Endothelial cell of umbilical vein (primary cell): Measurements from ENCODE around the gene ADIRF. TPM values are rescaled to one million over a fixed set of nuclear protein-coding genes. Genes with fewer than 3 reads are reported as not detected.

Experiments used
- BruUV-seq: library from RNA; stranded (reverse); fragments of 400-500 nt; replicated peaks from 2 replicates; lab custom pipeline; 2021; lab: Mats Ljungman, UMichigan
- CTCF ChIA-PET: fragments of 300-600, 350-600 bp; sonication (Branson Sonifier 250); formaldehyde crosslinking; loops from one replicate; lab custom pipeline; 2021; ENCODE audit warnings: antibody characterized with exemption, inconsistent platforms; lab: Charles Lee
- POLR2A ChIA-PET: fragments of 300-600, 350-600 bp; sonication (Branson Sonifier 250); formaldehyde crosslinking; loops from one replicate; lab custom pipeline; 2021; ENCODE audit warnings: antibody characterized with exemption, inconsistent platforms; lab: Charles Lee
- DNase-seq: peaks from one replicate; pipeline ENCODE4 v3.0.0-alpha.2; 2011; ENCODE audit warnings: low read depth, low spot score
- FAIRE-seq: peaks from 2 replicates; lab custom pipeline; 2011; peaks lifted over from hg19 to GRCh38; lab: Jason Lieb, UNC
- H2AFZ ChIP-seq: 2 replicates; pipeline ENCODE4 v1.6.0; 2012; ENCODE audit warnings: low read depth, low read length, control low read depth, inconsistent platforms
- H3K27ac ChIP-seq: 2 replicates; pipeline ENCODE4 v1.5.1; 2011; ENCODE audit warnings: low read depth, mild to moderate bottlenecking, control low read depth, low read length, moderate library complexity; ENCODE audit not compliant: insufficient read depth
- H3K27me3 ChIP-seq, 2 experiments: 2 replicates each; pipeline versions ENCODE4 v1.6.0 to v1.6.1; 2011; ENCODE audit warnings: low read length in 2 of 2, mixed read lengths in 1 of 2; ENCODE audit not compliant: control insufficient read depth in 2 of 2, insufficient read depth in 2 of 2
- H3K36me3 ChIP-seq, 2 experiments: 2 replicates in 1 of 2; 3 replicates in 1 of 2; pipeline ENCODE4 v1.5.1; 2011; ENCODE audit warnings: low read length in 2 of 2, mild to moderate bottlenecking in 1 of 2, moderate library complexity in 1 of 2; ENCODE audit not compliant: control insufficient read depth in 2 of 2, insufficient read depth in 2 of 2; ENCODE audit errors: extremely low read depth in 1 of 2
- H3K4me1 ChIP-seq: 3 replicates; pipeline ENCODE4 v1.5.1; 2011; ENCODE audit warnings: mild to moderate bottlenecking, low read length; ENCODE audit not compliant: control insufficient read depth, insufficient read depth; ENCODE audit errors: extremely low read depth
- H3K4me2 ChIP-seq: 2 replicates; pipeline ENCODE4 v1.6.1; 2011; ENCODE audit warnings: low read length, control low read depth, mixed read lengths; ENCODE audit not compliant: insufficient read depth
- H3K4me3 ChIP-seq, 3 experiments: fragments of 200-600 bp in 1 of 3; sonication (generic), shearing (Covaris generic) in 1 of 3; replicated peaks in 1 of 3; 2 replicates each; pipeline ENCODE4 v1.5.1; 2011 to 2016; ENCODE audit warnings: control low read depth in 3 of 3, low read length in 3 of 3, mild to moderate bottlenecking in 2 of 3, inconsistent platforms in 1 of 3, low read depth in 1 of 3, moderate library complexity in 1 of 3; ENCODE audit not compliant: insufficient read depth in 1 of 3
- H3K79me2 ChIP-seq: 2 replicates; pipeline ENCODE4 v1.6.0; 2012; ENCODE audit warnings: low read length, inconsistent platforms; ENCODE audit not compliant: control insufficient read depth, insufficient read depth
- H3K9ac ChIP-seq: replicated peaks from 2 replicates; pipeline ENCODE3; 2011; ENCODE audit warnings: low read length, control low read depth; ENCODE audit not compliant: insufficient read depth; ENCODE audit errors: extremely low read depth
- H3K9me1 ChIP-seq: replicated peaks from 3 replicates; pipeline ENCODE4 v1.6.0; 2011; ENCODE audit warnings: mild to moderate bottlenecking, low read length; ENCODE audit not compliant: control insufficient read depth, insufficient read depth; ENCODE audit errors: extremely low read depth
- H3K9me3 ChIP-seq: replicated peaks from 2 replicates; pipeline ENCODE4 v1.5.1; 2012; ENCODE audit warnings: low read length, inconsistent platforms; ENCODE audit not compliant: control insufficient read depth, insufficient read depth
- H4K20me1 ChIP-seq: replicated peaks from 2 replicates; pipeline ENCODE3; 2011; ENCODE audit warnings: mild to moderate bottlenecking, low read length; ENCODE audit not compliant: control insufficient read depth, insufficient read depth; ENCODE audit errors: extremely low read depth
- EZH2 ChIP-seq: IDR thresholded peaks from 2 replicates; pipeline ENCODE4 v1.6.1; 2012; ENCODE audit warnings: borderline replicate concordance, low read depth, mild to moderate bottlenecking, moderate library complexity, low read length, inconsistent platforms; ENCODE audit not compliant: severe bottlenecking
- FOS ChIP-seq: IDR thresholded peaks from 2 replicates; pipeline ENCODE4 v1.6.1; 2011; ENCODE audit warnings: mild to moderate bottlenecking, low read length, moderate library complexity, borderline replicate concordance; ENCODE audit not compliant: insufficient read depth
- GATA2 ChIP-seq: IDR thresholded peaks from 2 replicates; pipeline ENCODE4 v1.7.0; 2011; ENCODE audit warnings: low read depth, mild to moderate bottlenecking, moderate library complexity, mixed read lengths, low read length; ENCODE audit not compliant: insufficient read length, insufficient read depth
- JUN ChIP-seq: IDR thresholded peaks from 2 replicates; pipeline ENCODE4 v1.6.1; 2011; ENCODE audit warnings: borderline replicate concordance, low read depth; ENCODE audit not compliant: insufficient read length, insufficient read depth
- MYC ChIP-seq: IDR thresholded peaks from one replicate; pipeline ENCODE4 v1.6.1; 2011; ENCODE audit warnings: mild to moderate bottlenecking, low read depth, low read length
- POLR2A ChIP-seq: IDR thresholded peaks from 2 replicates; pipeline ENCODE4 v1.6.1; 2012; ENCODE audit warnings: low read depth, mild to moderate bottlenecking, control low read depth, low read length
- POLR2AphosphoS5 ChIP-seq: IDR thresholded peaks from 2 replicates; pipeline ENCODE4 v1.6.1; 2012; ENCODE audit warnings: low read depth, mild to moderate bottlenecking, control low read depth, low read length, moderate library complexity; ENCODE audit not compliant: insufficient read depth
- dilution Hi-C: fragments of 300-500 bp; cut with MboI; formaldehyde crosslinking; loops from one replicate; pipeline ENCODE4 v1.15.0; 2019; ENCODE audit warnings: low sequenced_read_pairs; ENCODE audit not compliant: extremely low pct_ligation_motif_present
- intact Hi-C: fragments of 100-400 bp; cut with micrococcal nuclease; formaldehyde crosslinking; loops from one replicate; pipeline ENCODE4 v1.10.0; 2022
- polyA plus RNA-seq, 4 experiments: library from polyadenylated mRNA; depleted of rRNA in 3 of 4; stranded (reverse) in 3 of 4; unstranded in 1 of 4; fragments of >200 nt; gene quantifications; 2 replicates each; pipeline versions ENCODE4 v1.2.1 to v1.2.3, GENCODE V29; 2011 to 2012; ENCODE audit warnings: missing spikeins in 1 of 4
- total RNA-seq: library from RNA; stranded (reverse); gene quantifications from 2 replicates; pipeline ENCODE4 v1.2.3, GENCODE V29; 2021
- TF ChIP-seq, protein P1 (sequence below): IDR thresholded peaks from 2 replicates; pipeline ENCODE4 v1.6.1; 2011; ENCODE audit not compliant: insufficient read depth, insufficient read length
- TF ChIP-seq, protein P2 (sequence below), 2 donors: IDR thresholded peaks; 1 replicate in 1 of 2; 2 replicates in 1 of 2; pipeline ENCODE4 v1.5.1; 2011; ENCODE audit warnings: low read length in 2 of 2, mild to moderate bottlenecking in 2 of 2, moderate library complexity in 2 of 2, control low read depth in 1 of 2, inconsistent platforms in 1 of 2, low read depth in 1 of 2; ENCODE audit not compliant: insufficient read depth in 1 of 2; ENCODE audit errors: extremely low read depth in 1 of 2

Gene ADIRF
- total and polyA plus RNA-seq, 2 donors (not counting 3 experiments of a cell fraction or from before 2014, with no cell fraction given) = 3.7 to 4.4 TPM

DNA sequence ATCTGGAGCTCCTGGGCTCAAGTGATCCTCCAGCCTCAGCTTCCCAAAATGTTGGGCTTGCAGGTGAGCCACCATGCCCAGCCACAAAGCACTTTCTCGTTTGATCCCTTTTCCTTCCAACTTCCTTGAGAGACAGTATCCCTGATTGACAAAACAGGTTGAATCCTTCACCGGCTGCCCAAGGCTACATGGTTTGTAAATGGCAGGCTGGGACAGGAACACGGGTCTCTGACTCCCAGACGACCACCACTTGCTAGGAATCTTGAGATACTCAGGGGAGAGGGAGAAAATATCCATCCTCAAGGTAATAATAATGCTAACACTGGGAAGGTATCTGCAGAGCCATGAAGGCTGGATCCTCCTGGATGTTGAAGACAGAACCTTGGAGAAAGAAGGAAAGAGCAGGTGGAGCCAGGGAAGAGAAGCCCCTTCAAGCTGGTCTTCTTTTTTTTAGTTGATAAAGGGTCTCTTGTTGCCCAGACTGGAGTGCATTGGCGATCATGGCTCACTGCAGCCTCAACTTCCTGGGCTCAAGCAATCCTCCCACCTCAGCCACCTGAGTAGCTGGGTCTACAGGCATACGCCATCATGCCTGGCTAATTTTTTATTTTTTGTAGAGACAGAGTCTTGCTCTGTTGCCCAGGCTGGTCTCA lies 30.7 kb upstream of the ADIRF start:
- Histone ChIP-seq H3K9me1 (no peaks in the 10 kb centered on the region), H3K27me3 (no peaks in the 10 kb centered on the region), H3K9me3 (no peaks in the 10 kb centered on the region), H3K9ac (no peak overlapping the region), H3K4me3 (no peak overlapping the region), H3K36me3 (peaks cover 37 to 59% of the 10 kb centered on the region in 2 experiments), H3K4me2 (no peak overlapping the region), H3K4me1 (no peaks in the 10 kb centered on the region), H3K27ac (no peak overlapping the region), H2AFZ (no peak overlapping the region), H4K20me1 (no peaks in the 10 kb centered on the region), H3K79me2 (peaks cover 16% of the 10 kb centered on the region)
- no peak for FAIRE-seq
- no peak for DNase-seq
- BruUV-seq = no TSS peak
- ChIA-PET CTCF (interaction anchor here (1.3 to 12.5 kb wide), 5 partner anchors 20 to 253 kb away, joined by 3 to 325 read pairs (median 3); partner anchors contain the start of genes ADIRF, MMRN2 and SNCG), POLR2A (no interaction called here)
- dilution Hi-C loops = no loop called here
- TF ChIP-seq EZH2 = no peak
- TF ChIP-seq, protein P1, sequence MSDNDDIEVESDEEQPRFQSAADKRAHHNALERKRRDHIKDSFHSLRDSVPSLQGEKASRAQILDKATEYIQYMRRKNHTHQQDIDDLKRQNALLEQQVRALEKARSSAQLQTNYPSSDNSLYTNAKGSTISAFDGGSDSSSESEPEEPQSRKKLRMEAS = no peak
- no peak for TF ChIP-seq MYC
- no peak for TF ChIP-seq GATA2
- TF ChIP-seq JUN = no peak
- TF ChIP-seq POLR2AphosphoS5 = no peak
- TF ChIP-seq POLR2A = no peak
- TF ChIP-seq FOS = no peak
- TF ChIP-seq, protein P2, sequence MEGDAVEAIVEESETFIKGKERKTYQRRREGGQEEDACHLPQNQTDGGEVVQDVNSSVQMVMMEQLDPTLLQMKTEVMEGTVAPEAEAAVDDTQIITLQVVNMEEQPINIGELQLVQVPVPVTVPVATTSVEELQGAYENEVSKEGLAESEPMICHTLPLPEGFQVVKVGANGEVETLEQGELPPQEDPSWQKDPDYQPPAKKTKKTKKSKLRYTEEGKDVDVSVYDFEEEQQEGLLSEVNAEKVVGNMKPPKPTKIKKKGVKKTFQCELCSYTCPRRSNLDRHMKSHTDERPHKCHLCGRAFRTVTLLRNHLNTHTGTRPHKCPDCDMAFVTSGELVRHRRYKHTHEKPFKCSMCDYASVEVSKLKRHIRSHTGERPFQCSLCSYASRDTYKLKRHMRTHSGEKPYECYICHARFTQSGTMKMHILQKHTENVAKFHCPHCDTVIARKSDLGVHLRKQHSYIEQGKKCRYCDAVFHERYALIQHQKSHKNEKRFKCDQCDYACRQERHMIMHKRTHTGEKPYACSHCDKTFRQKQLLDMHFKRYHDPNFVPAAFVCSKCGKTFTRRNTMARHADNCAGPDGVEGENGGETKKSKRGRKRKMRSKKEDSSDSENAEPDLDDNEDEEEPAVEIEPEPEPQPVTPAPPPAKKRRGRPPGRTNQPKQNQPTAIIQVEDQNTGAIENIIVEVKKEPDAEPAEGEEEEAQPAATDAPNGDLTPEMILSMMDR (IDR thresholded peaks at IDR 0.05; ENCODE audit: extremely low read depth in 1 of 2, insufficient read depth in 1 of 2, low read depth in 1 of 2, low read length in 2 of 2) = no peak
- intact Hi-C loops = no loop called here
